Hepatocyte (in vitro differentiated cells): ENCODE measurements around the gene EXOC6.

ENCODE experiments used
- EZH2 ChIP-seq: fragments of 200-600 bp; sonication (generic); IDR thresholded peaks from 2 replicates; pipeline ENCODE4 v1.6.1; 2016; ENCODE audit warnings: antibody characterized with exemption, mild to moderate bottlenecking, borderline replicate concordance
- EZH2phosphoT487 ChIP-seq: fragments of 200-600 bp; sonication (generic); IDR thresholded peaks from one replicate; pipeline ENCODE4 v1.6.1; 2018; ENCODE audit warnings: antibody characterized with exemption, mild to moderate bottlenecking, low read depth, moderate library complexity; ENCODE audit not compliant: unreplicated experiment, severe bottlenecking

DNA sequence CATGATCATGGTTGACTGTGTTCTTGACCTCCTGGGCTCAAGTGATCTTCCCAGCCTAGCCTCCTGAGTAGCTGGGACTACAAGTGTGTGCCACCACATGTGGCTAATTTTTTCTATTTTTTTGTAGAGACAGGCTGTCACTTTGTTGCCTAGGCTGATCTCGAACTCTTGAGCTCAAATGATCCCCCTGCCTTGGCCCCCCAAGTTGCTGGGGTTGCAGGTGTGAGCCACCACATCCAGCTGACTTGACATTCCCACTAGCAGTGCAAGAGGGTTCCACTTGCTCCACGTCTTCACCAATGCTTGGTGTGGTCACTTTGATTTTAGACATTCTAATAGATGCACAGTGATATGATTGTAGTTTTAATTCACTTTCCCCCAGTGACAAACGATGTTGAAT lies 250.5 kb downstream of the EXOC6 start:
- TF ChIP-seq EZH2phosphoT487 (no peak), EZH2 (no peak)
